HepG2 (cell line): ENCODE data around the gene ZDHHC24. TPM values are rescaled to one million over a fixed set of nuclear protein-coding genes. Genes with fewer than 3 reads are reported as not detected.

ENCODE experiments used
- ARID3A ChIP-seq: IDR thresholded peaks from 2 replicates; pipeline ENCODE4 v1.6.1; 2012; ENCODE audit warnings: low read depth, low read length, improper control_type of control experiment
- BATF2 ChIP-seq: sonication (generic); formaldehyde crosslinking; IDR thresholded peaks from 2 replicates; pipeline ENCODE4 v1.8.0; 2022; ENCODE audit warnings: mild to moderate bottlenecking, missing genetic modification reagents, moderate library complexity
- GLI4 ChIP-seq: sonication (generic); formaldehyde crosslinking; IDR thresholded peaks from 2 replicates; pipeline ENCODE4 v1.5.1; 2020; ENCODE audit warnings: missing genetic modification reagents, mild to moderate bottlenecking, moderate library complexity, borderline replicate concordance
- GPN1 ChIP-seq: sonication (generic); formaldehyde crosslinking; IDR thresholded peaks from 2 replicates; pipeline ENCODE4 v1.5.1; 2020; ENCODE audit warnings: missing genetic modification reagents, borderline replicate concordance
- HIC2 ChIP-seq: sonication (generic); formaldehyde crosslinking; IDR thresholded peaks from 2 replicates; pipeline ENCODE4 v1.9.0; 2022; ENCODE audit warnings: low read depth, missing genetic modification reagents
- HOXD1 ChIP-seq: sonication (generic); formaldehyde crosslinking; IDR thresholded peaks from 2 replicates; pipeline ENCODE4 v1.5.0; 2020; ENCODE audit warnings: missing genetic modification reagents
- LCORL ChIP-seq, 2 experiments: fragments of 450-650 bp in 1 of 2; sonication (generic) in 1 of 2; formaldehyde crosslinking in 1 of 2; IDR thresholded peaks; 2 replicates each; pipeline versions ENCODE4 v1.5.0 to v1.6.1; 2017 to 2020; ENCODE audit warnings: antibody characterized with exemption in 1 of 2, missing genetic modification reagents in 1 of 2
- NKX3-1 ChIP-seq: sonication (generic); formaldehyde crosslinking; IDR thresholded peaks from 2 replicates; pipeline ENCODE4 v1.5.0; 2020; ENCODE audit warnings: missing genetic modification reagents
- NRL ChIP-seq: sonication (generic); formaldehyde crosslinking; IDR thresholded peaks from 2 replicates; pipeline ENCODE4 v1.5.0; 2020; ENCODE audit warnings: missing genetic modification reagents, mild to moderate bottlenecking, moderate library complexity, borderline replicate concordance
- TGIF2 ChIP-seq: IDR thresholded peaks from 2 replicates; pipeline ENCODE4 v1.6.1; 2016; ENCODE audit warnings: control low read depth, missing compliant biosample characterization
- TOPORS ChIP-seq: sonication (generic); formaldehyde crosslinking; IDR thresholded peaks from 2 replicates; pipeline ENCODE4 v1.8.0; 2023; ENCODE audit warnings: mild to moderate bottlenecking, missing genetic modification reagents
- ZFP91 ChIP-seq: sonication (generic); formaldehyde crosslinking; IDR thresholded peaks from 2 replicates; pipeline ENCODE4 v1.9.0; 2022; ENCODE audit warnings: missing genetic modification reagents, mild to moderate bottlenecking, borderline replicate concordance
- ZNF160 ChIP-seq: sonication (generic); formaldehyde crosslinking; IDR thresholded peaks from 2 replicates; pipeline ENCODE4 v1.8.0; 2022; ENCODE audit warnings: mild to moderate bottlenecking, inconsistent platforms, missing genetic modification reagents
- ZNF414 ChIP-seq: sonication (generic); formaldehyde crosslinking; IDR thresholded peaks from 2 replicates; pipeline ENCODE4 v1.5.0; 2020; ENCODE audit warnings: missing genetic modification reagents
- ZNF580 ChIP-seq: IDR thresholded peaks from 2 replicates; pipeline ENCODE4 v1.6.1; 2016; ENCODE audit warnings: low read depth, borderline replicate concordance
- ZNF616 ChIP-seq: sonication (generic); formaldehyde crosslinking; IDR thresholded peaks from 2 replicates; pipeline ENCODE4 v1.5.0; 2020; ENCODE audit warnings: low read depth, mild to moderate bottlenecking, missing genetic modification reagents
- ZNF7 ChIP-seq: IDR thresholded peaks from 2 replicates; pipeline ENCODE4 v1.6.1; 2016; ENCODE audit warnings: missing biosample characterization, missing genetic modification reagents
- ZNF768 ChIP-seq: sonication (generic); formaldehyde crosslinking; IDR thresholded peaks from 2 replicates; pipeline ENCODE4 v1.4.0; 2020; ENCODE audit warnings: missing genetic modification reagents
- ZNF83 ChIP-seq: sonication (generic); formaldehyde crosslinking; IDR thresholded peaks from 2 replicates; pipeline ENCODE4 v1.4.0; 2020; ENCODE audit warnings: missing genetic modification reagents, mild to moderate bottlenecking, borderline replicate concordance
- polyA plus RNA-seq, 8 experiments: library from polyadenylated mRNA; depleted of rRNA in 3 of 8; stranded (reverse) in 7 of 8; unstranded in 1 of 8; fragments of >200 nt; fragmentation: Illumina TruSeq in 4 of 8; extraction: Trizol in 4 of 8; gene quantifications; 2 replicates each; pipeline versions ENCODE4 v1.2.1 to v1.2.3, GENCODE V29; 2011 to 2016; ENCODE audit warnings: low read depth in 4 of 8, missing spikeins in 1 of 8, mixed read lengths in 1 of 8; ENCODE audit not compliant: insufficient read depth in 1 of 8
- total RNA-seq, 5 experiments: library from RNA; depleted of rRNA; stranded (reverse); fragments of >200 nt; fragmentation: Illumina TruSeq; extraction: Trizol; gene quantifications; 2 replicates each; pipeline ENCODE4 v1.2.3, GENCODE V29; 2016; ENCODE audit warnings: low read depth in 1 of 5

Gene ZDHHC24
- total and polyA plus RNA-seq, 2 of the 13 experiments (the other 11 are each of a cell fraction or from before 2014, with no cell fraction given), result 4.3 TPM

GRCh38 chr11:66510271-66510989, 35.4 kb downstream of the ZDHHC24 start, which contains the start of gene BBS1 (continued):
- TF ChIP-seq ZNF768 (CRISPR knock-in tag) (peak; percentile 73; the same call in 1 of the 2 replicates), GPN1 (CRISPR knock-in tag) (no peak), ARID3A (no peak), LCORL (IDR thresholded peaks at IDR 0.05) (no peak), LCORL (CRISPR knock-in tag; IDR thresholded peaks at IDR 0.05) (peak; percentile 15; the same call in 1 of the 2 replicates), TOPORS (no peak), ZNF616 (CRISPR knock-in tag) (no peak), BATF2 (CRISPR knock-in tag) (no peak), NKX3-1 (CRISPR knock-in tag) (no peak), ZNF160 (CRISPR knock-in tag) (0 out of 2 replicates have a peak, but pooled peaks have one; percentile 59), ZNF7 (CRISPR knock-in tag) (no peak), ZNF83 (CRISPR knock-in tag) (no peak), ZFP91 (CRISPR knock-in tag) (peak; percentile 92), ZNF414 (CRISPR knock-in tag) (0 out of 2 replicates have a peak, but pooled peaks have one; percentile 27), ZNF580 (CRISPR knock-in tag) (0 out of 2 replicates have a peak, but pooled peaks have one; percentile 25), GLI4 (CRISPR knock-in tag) (no peak), NRL (peak; percentile 43; the same call in 1 of the 2 replicates), HIC2 (CRISPR knock-in tag) (no peak), HOXD1 (CRISPR knock-in tag) (no peak), TGIF2 (CRISPR knock-in tag) (peak; percentile 56; the same call in 1 of the 2 replicates)
